OCI-LY1 (cell line): ENCODE data around the gene ACTR8.

Experiments
- H2AFZ ChIP-seq: fragments of 200-600 bp; sonication (generic), shearing (Covaris generic); 2 replicates; pipeline ENCODE4 v1.6.0; 2014; ENCODE audit warnings: antibody characterized with exemption, mild to moderate bottlenecking, low read length
- H3F3A ChIP-seq: fragments of 200-600 bp; sonication (generic), shearing (Covaris generic); 2 replicates; pipeline ENCODE4 v1.6.0; 2014; ENCODE audit warnings: mild to moderate bottlenecking, antibody characterized with exemption, low read length, moderate library complexity; ENCODE audit not compliant: insufficient read depth
- H3K27ac ChIP-seq: fragments of 200-600 bp; sonication (generic); 2 replicates; pipeline ENCODE4 v1.5.1; 2014; ENCODE audit warnings: low read length, mixed run types, mild to moderate bottlenecking, low read depth; ENCODE audit not compliant: poor library complexity, severe bottlenecking
- H3K27me3 ChIP-seq: fragments of 200-600 bp; sonication (generic); 2 replicates; pipeline ENCODE4 v1.6.0; 2014; ENCODE audit warnings: antibody characterized with exemption, mild to moderate bottlenecking, low read length, moderate library complexity; ENCODE audit not compliant: insufficient read depth
- H3K36me3 ChIP-seq: fragments of 200-600 bp; sonication (generic); 2 replicates; pipeline ENCODE4 v1.6.1; 2014; ENCODE audit warnings: mild to moderate bottlenecking, antibody characterized with exemption, low read length, moderate library complexity, mixed read lengths; ENCODE audit not compliant: insufficient read depth
- H3K4me1 ChIP-seq: fragments of 200-600 bp; sonication (generic); 2 replicates; pipeline ENCODE4 v1.5.1; 2014; ENCODE audit warnings: mild to moderate bottlenecking, low read length, moderate library complexity; ENCODE audit not compliant: insufficient read depth, severe bottlenecking
- H3K4me2 ChIP-seq: fragments of 200-600 bp; sonication (generic), shearing (Covaris generic); 2 replicates; pipeline ENCODE4 v1.6.1; 2014; ENCODE audit warnings: low read length
- H3K4me3 ChIP-seq: fragments of 200-600 bp; sonication (generic); 2 replicates; pipeline ENCODE4 v1.5.1; 2014; ENCODE audit warnings: low read length, low read depth, mild to moderate bottlenecking, mixed read lengths; ENCODE audit not compliant: poor library complexity, severe bottlenecking
- H3K79me2 ChIP-seq: fragments of 200-600 bp; shearing (Covaris generic); 2 replicates; pipeline ENCODE4 v1.6.1; 2016; ENCODE audit warnings: mixed run types, low read length, mixed read lengths; ENCODE audit not compliant: insufficient read depth
- H3K9ac ChIP-seq: fragments of 200-600 bp; sonication (generic), shearing (Covaris generic); 2 replicates; pipeline ENCODE4 v1.6.1; 2014; ENCODE audit warnings: mild to moderate bottlenecking, low read length, mixed read lengths
- H3K9me2 ChIP-seq: fragments of 200-600 bp; sonication (generic), shearing (Covaris generic); 2 replicates; pipeline ENCODE4 v1.6.1; 2014; ENCODE audit warnings: low read depth, mild to moderate bottlenecking, low read length, mixed read lengths
- H3K9me3 ChIP-seq: fragments of 200-600 bp; shearing (Covaris generic); 2 replicates; pipeline ENCODE4 v1.6.1; 2014; ENCODE audit warnings: low read length, mixed read lengths
- H4K20me1 ChIP-seq: fragments of 200-600 bp; sonication (generic), shearing (Covaris generic); 2 replicates; pipeline ENCODE4 v1.6.0; 2016; ENCODE audit warnings: mild to moderate bottlenecking, low read length; ENCODE audit not compliant: insufficient read depth
- EZH2 ChIP-seq: fragments of 200-600 bp; sonication (generic), shearing (Covaris generic); IDR thresholded peaks from 2 replicates; pipeline ENCODE4 v1.8.0; 2017; ENCODE audit warnings: borderline replicate concordance, mixed run types, mild to moderate bottlenecking, antibody characterized with exemption, low read length, moderate library complexity, mixed read lengths
- TF ChIP-seq, protein P1 (sequence below): fragments of 200-600 bp; sonication (generic), shearing (Covaris generic); IDR thresholded peaks from 2 replicates; pipeline ENCODE4 v1.5.1; 2017; ENCODE audit warnings: mild to moderate bottlenecking, antibody characterized with exemption, low read length, moderate library complexity, mixed read lengths

ACTR8 gene

GRCh38 chr3:53919741-53920140, 37.8 kb upstream of the ACTR8 start:
- H3K27ac ChIP-seq: no peak overlapping the region
- no peak overlapping the region for H3K4me2 ChIP-seq
- H3K27me3 ChIP-seq: 0 out of 2 replicates have a peak, but pooled peaks cover 2% of the 10 kb centered on the region
- H3K9me2 ChIP-seq: no peaks in the 10 kb centered on the region
- H3K79me2 ChIP-seq: no peaks in the 10 kb centered on the region
- no peak overlapping the region for H2AFZ ChIP-seq
- H3K9me3 ChIP-seq: no peaks in the 10 kb centered on the region
- no peak overlapping the region for H3K9ac ChIP-seq
- H3K36me3 ChIP-seq: no peaks in the 10 kb centered on the region
- no peaks in the 10 kb centered on the region for H3F3A ChIP-seq
- no peaks in the 10 kb centered on the region for H3K4me1 ChIP-seq
- no peak overlapping the region for H3K4me3 ChIP-seq
- TF ChIP-seq EZH2: no peak
- TF ChIP-seq, protein P1, sequence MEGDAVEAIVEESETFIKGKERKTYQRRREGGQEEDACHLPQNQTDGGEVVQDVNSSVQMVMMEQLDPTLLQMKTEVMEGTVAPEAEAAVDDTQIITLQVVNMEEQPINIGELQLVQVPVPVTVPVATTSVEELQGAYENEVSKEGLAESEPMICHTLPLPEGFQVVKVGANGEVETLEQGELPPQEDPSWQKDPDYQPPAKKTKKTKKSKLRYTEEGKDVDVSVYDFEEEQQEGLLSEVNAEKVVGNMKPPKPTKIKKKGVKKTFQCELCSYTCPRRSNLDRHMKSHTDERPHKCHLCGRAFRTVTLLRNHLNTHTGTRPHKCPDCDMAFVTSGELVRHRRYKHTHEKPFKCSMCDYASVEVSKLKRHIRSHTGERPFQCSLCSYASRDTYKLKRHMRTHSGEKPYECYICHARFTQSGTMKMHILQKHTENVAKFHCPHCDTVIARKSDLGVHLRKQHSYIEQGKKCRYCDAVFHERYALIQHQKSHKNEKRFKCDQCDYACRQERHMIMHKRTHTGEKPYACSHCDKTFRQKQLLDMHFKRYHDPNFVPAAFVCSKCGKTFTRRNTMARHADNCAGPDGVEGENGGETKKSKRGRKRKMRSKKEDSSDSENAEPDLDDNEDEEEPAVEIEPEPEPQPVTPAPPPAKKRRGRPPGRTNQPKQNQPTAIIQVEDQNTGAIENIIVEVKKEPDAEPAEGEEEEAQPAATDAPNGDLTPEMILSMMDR: no peak
- no peaks in the 10 kb centered on the region for H4K20me1 ChIP-seq

DNA sequence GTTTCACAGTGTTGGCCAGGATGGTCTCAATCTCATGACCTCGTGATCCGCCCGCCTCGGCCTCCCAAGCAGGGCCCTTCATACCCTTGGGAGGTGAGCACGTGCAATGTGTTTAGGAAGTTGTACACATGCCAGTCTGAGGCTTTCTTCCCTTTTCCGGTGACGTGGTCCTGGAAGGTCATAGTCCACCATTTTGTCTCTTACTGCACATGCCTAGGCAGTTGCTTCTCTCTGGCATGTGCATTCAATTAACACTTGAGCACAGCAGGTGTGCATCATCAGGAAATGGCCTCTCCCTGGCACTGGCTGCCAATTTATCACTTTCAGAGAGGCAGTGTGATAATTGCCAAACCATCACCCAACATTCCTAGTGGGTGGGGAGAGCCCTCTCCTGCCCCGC, 31.4 kb upstream of the ACTR8 start:
- Histone ChIP-seq H3K9me2 (no peaks in the 10 kb centered on the region), H3K36me3 (no peaks in the 10 kb centered on the region), H3F3A (no peaks in the 10 kb centered on the region), H3K9me3 (no peaks in the 10 kb centered on the region), H3K9ac (no peak overlapping the region), H4K20me1 (no peaks in the 10 kb centered on the region), H3K79me2 (no peaks in the 10 kb centered on the region), H3K4me2 (no peak overlapping the region), H3K27ac (no peak overlapping the region), H3K4me1 (no peaks in the 10 kb centered on the region), H3K27me3 (0 out of 2 replicates have a peak, but pooled peaks cover 2% of the 10 kb centered on the region), H3K4me3 (no peak overlapping the region), H2AFZ (no peak overlapping the region)
- TF ChIP-seq, protein P1: no peak
- TF ChIP-seq EZH2: no peak

DNA sequence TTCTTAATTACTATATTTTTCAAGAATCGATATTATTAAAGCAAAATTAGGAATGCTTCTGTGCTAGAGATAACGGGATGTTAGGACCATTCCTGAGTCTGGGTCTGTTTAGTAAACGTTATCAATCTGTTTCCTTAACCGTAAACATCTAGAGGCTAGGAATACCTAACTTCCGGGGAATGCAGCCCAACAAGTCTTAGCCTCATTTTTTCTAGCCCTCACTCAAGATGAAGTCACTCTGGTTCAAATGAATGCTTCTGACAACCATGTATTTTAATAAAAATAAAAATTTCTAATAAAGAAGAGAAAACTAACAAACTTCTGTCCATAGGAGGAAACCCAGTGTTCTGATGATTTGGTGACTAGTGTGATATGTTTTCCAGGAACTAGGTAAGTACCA, 20.8 kb upstream of the ACTR8 start:
- Histone ChIP-seq H3F3A (no peaks in the 10 kb centered on the region), H3K27me3 (no peaks in the 10 kb centered on the region; the same call in 1 of the 2 replicates), H3K79me2 (no peaks in the 10 kb centered on the region), H3K9me3 (no peaks in the 10 kb centered on the region), H2AFZ (no peak overlapping the region), H3K4me1 (no peaks in the 10 kb centered on the region), H4K20me1 (no peaks in the 10 kb centered on the region), H3K9ac (no peak overlapping the region), H3K9me2 (no peaks in the 10 kb centered on the region), H3K36me3 (no peaks in the 10 kb centered on the region), H3K4me2 (no peak overlapping the region), H3K4me3 (no peak overlapping the region), H3K27ac (no peak overlapping the region)
- TF ChIP-seq, protein P1: no peak
- no peak for TF ChIP-seq EZH2
